Body of pancreas (tissue), 4 donors: ENCODE data around the gene RNPEPL1.

Experiments
- CTCF ChIP-seq, 7 experiments: fragments of 450-650 bp in 4 of 7; fragments of 200-600 bp in 3 of 7; sonication (generic) in 3 of 7; IDR thresholded peaks; one replicate each; pipeline ENCODE4 v1.5.1; 2016 to 2019; ENCODE audit warnings: antibody characterized with exemption in 7 of 7
- POLR2A ChIP-seq, 3 donors: fragments of 450-650 bp; IDR thresholded peaks; one replicate each; pipeline ENCODE4 v1.6.1; 2016; ENCODE audit warnings: antibody characterized with exemption in 3 of 3, mild to moderate bottlenecking in 2 of 3

GRCh38 chr2:240602266-240603050 is 34.2 kb downstream of the RNPEPL1 start:
- no peak for TF ChIP-seq CTCF (IDR thresholded peaks at IDR 0.05)
- no peak for TF ChIP-seq POLR2A (IDR thresholded peaks at IDR 0.05)
